Activated CD8-positive, alpha-beta memory T cell treated with anti-CD3 and anti-CD28 coated beads, Interleukin-2, amount 50 U/mL, for 4 hours (primary cell): ENCODE data around the gene AATF.
"Not testable (repeated sequence)": the region's sequence is repeated elsewhere in the genome, so short reads cannot be mapped to it uniquely, and the experiment has no call there.

Source experiments
- DNase-seq: peaks from one replicate; pipeline ENCODE4 v3.0.0-alpha.2; 2020

Gene AATF

DNA sequence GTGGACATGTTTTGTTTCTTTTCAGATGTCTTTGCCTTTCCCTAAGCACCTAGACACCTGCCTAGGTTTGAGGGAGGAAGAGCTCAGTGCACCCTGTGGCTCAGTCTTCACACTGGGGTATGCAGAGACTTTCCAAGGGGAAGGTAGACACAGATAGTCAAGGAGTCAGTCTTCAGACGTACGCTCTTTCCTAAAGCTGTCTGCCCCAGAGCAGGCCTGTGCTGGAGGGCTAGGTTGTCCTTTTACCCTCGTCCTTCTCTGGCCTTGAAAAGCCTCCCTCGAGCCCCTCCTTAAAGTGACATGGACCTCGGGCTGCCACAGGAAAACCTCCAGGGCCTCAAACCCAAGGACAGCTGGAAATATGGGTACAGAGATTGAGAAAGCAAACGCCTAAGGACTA is 103.7 kb downstream of the AATF start:
- DNase-seq = no peak

DNA sequence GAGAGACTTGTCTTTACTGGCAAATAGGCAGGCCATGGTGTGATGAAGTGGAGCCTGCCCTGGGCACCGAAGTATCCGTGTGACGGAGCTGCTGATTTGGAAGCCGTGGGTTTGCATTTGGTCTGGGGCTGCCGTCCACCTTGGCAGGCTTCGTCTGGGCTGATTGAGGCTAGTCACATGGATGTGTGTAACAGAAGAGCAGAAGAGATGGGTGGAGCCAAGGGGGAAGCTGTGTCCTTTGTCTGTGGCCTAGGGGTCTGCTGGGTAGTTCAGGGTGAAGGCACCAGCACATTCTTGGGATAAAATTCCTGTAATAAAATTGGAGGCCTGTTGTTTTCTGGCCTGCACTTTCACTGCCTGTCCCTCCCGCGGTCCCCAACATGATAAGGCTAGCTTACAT is 106.1 kb downstream of the AATF start:
- no peak for DNase-seq

GRCh38 chr17:37056622-37057021 is 107.9 kb downstream of the AATF start:
- no peak for DNase-seq

DNA sequence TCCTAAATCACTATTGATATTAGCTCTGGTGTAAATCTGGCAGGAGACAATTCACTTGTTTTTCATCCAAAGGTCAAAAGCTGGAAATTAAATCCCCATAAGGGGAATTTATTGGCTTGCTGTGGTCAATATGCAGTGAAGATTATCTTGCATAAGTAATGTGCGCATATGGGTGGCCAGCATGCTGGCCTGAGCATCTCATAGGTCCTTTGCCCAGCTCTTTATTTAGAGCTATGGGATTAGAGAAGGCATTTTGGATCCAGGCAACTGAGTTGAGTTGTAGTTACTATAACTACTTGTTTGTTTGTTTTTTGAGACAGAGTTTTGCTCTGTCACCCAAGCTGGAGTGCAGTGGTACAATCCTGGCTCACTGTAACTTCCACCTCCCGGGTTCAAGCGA is 110.7 kb downstream of the AATF start:
- no peak for DNase-seq

DNA sequence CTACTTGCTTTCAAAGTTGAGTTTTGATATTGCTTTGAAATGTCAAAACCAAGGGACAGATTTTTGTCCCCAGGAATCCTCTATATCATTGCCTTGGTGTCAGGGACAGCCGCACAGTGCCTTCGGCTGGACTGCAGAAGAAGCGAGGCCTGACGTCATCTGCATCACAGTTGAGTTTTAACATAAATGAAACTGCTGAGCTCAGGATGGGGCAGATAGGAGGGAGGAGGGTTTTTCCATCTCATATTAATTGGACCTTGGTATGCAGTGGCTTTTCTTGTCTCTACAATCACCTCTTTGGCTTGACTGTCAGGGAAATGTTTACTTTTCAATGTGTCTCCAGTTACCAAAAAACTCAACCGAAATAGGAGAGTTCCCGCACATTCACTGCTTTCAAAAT is 111.3 kb downstream of the AATF start:
- DNase-seq = no peak

- DNase-seq = no peak
These were observed 112.2 kb downstream of the AATF start for GRCh38 chr17:37060928-37061327.

GRCh38 chr17:37062021-37062420 is 113.3 kb downstream of the AATF start:
- DNase-seq = no peak

GRCh38 chr17:37064206-37064605 is 115.5 kb downstream of the AATF start:
- no peak for DNase-seq

DNA sequence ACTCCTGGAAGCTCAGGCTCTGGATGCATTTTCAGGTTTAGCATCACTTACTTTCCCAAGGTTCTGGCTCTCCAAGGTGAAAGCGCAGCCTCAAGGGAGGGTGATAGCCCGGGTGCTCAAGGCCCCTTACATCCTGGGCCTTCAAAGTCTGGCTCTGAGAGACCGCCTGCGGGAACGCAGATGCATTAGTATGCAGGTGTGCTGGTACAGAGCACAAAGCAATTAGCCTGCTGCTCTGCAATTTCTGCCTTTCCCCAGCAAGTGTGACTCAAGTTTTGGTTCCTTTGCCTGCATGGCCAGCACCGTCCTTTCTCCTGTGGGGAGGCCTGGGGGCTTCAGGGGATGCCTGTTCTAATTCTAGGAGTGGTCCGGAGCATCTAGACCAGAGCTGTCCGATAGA is 116.2 kb downstream of the AATF start:
- DNase-seq = no peak

DNA sequence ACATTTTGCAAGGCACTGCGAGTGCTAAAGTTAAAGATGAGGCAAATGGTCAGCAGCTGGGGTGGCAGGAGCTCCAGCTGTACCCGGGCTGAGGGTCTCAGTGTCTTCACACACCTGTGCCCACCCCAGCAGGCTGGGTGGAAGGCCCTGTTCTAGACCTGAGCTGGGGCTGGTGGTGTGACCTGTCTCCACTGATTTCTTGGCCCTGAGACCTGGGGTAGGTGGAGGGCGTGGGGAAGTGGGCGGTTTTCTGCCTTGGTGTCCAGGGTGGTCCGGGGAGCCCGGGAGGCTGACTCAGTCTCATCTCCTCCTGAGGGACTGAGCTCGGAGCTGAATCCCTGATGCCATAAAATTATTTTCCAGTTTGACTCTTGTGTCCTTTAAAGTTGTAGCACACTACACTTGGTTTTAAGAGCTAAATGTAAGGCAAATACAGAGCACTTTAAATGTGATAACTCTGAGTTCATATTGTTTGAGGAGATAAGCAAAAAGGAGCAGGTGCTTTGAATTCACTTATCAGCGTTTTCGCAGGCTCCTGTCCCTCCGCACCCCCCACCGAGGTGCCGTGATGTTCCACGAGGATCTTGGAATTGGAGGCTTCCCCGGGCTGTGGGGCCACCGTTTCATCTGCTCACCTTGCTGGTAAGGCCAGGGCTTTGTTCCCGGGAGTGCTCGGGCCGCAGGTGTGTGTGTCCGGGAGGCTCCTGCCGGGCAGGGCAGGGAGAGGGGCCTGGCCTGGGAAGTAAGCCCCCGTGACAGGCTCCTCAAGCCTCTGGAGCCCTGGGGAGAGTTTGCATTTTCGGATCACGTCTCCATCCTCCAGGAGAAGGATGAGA is 117.0 kb downstream of the AATF start:
- DNase-seq = no peak

DNA sequence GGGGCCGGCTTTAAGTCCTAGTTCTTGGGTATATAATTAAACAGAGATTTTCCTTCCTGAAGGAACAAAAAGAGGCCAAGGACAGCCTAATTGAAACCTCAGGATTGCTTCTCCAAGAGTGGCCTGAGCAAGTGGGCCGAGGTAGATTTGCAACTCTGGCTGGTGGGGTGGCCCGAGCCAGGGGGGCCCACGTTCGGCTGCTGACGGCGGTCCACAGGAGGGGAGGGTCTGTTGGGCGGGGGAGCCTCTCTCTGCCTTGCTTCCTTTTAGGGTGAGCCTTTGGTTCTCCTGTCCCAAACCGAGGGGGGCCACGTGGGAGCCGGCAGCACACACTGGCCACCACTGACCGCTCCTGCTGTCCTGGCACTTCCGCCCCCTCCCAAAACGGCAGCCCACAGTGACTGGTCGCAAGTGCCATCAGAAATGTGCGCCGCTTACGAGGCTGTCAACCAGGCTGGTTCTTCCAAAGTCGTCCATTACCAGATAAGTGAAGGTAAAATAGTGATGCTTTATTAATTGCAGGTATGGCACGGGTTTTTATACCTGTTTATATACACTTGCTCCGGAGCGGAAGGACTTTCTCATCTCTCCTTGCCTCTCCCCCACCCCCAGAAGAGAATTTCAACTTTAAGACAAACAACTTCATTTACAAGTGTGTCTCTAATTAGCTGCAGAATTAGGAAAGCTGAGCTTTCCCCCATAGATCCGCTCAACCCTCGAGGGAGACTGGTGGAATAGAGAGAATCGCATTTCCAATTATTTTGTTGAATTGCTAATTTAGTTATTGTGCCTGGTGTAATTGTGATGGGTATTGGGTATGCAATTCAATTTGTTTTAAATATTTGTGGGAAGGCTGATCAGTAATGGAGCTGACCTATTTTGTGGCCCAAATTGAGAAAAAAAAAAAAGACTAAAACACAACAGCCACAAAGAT is 117.8 kb downstream of the AATF start:
- no peak for DNase-seq

DNA sequence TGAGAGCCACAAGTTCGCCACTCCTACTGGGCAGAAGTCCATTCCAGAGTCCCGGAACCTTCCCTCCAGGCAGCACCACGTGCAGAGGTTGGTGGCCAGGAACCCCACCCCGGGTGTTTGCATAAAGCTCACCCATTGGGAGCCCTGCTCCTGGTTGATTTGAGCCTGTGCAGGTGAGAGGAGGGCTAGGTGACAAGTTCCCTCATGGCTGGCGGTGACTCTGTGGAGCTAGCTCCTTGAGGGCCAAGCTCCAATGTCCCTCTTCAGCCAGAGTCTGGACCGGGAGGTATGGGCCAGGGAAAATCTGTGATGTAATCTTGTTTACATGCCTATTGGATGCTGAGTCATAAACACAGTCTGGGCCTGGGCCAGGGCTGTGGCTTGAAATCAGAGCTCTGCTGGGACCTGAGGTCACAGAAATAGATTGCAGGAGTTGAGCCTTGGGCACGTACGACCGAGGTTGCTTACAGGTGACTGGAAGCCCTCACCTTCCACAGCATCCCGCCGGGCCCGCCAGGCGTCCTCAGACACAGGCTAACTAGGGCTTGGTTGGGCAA is 118.9 kb downstream of the AATF start:
- DNase-seq = no peak

GRCh38 chr17:37068266-37068665 is 119.5 kb downstream of the AATF start:
- DNase-seq = no peak

DNA sequence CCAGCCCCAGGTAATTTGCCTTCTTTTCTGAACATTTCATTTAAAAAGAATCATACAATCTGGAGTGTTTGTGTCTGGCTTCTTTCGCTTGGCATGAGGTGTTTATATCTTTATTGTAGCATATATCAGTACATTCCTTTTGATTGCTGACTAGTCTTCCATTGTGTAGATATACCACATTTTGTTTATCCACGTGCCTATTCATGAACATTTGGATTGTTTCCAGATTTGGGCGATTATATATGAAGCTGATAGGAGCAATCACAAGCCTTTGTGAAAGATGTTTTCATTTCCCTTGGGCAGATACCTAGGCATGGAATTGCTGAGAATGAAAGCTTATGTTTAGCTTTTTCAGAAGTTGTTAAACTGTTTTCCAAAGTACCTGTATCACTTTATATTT is 120.3 kb downstream of the AATF start:
- DNase-seq = no peak

DNA sequence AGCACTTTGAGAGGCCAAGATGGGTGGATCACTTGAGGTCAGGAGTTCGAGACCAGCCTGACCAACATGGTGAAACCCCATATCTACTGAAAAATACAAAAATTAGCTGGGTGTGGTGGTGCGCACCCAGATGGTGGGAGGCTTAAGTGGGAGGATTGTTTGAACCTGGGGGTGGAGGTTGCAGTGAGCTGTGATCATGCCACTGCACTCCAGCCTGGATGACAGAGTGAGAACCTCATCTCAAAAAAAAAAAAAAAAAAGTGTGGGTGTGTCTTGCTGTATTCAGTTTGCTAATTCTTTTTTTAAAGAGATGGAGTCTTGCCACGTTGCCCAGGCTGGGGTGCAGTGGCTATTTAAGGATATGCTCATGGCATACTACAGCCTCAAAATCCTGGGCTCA is 124.7 kb downstream of the AATF start:
- not testable (repeated sequence) for DNase-seq

GRCh38 chr17:37079065-37079708 is 130.4 kb downstream of the AATF start:
- no peak for DNase-seq

DNA sequence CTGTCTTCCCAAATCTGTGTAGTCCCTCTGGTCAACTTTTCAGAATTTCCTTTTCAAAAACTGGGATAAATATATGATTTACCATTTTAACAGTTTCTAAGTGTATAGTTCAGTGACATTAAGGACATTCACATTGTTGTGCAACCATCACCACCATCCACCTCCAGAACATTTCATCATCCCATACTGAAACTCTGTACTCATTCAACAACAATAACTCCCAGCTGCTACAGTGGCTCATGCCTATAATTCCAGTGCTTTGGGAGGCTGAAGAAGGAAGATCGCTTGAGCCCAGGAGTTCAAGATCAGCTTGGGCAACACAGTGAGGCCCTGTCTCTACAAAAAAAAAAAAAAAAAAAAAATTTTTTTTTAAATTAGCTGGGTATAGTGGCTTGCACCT is 131.0 kb downstream of the AATF start:
- no peak for DNase-seq

DNA sequence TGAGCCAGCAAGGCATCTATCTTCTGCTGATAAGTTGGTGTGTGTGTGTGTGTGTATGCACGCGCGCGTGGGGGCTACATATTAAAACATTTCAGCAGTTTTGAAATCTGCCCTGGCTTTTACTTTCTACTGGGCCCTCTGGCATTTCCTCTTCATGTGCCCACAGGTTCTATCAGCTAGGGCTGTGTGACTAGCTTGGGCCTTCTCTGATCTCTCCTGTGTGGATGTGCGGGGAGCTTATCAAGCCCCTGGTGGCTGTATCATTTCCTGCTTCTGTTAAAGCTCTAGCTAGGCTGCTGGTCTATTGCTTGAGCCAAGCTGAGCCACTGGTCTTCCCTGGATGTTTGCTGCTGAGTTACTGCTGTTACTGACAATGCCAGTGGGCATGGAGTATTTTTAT is 132.5 kb downstream of the AATF start:
- no peak for DNase-seq

- no peak for DNase-seq
These were observed 133.6 kb downstream of the AATF start for GRCh38 chr17:37082311-37082860.

DNA sequence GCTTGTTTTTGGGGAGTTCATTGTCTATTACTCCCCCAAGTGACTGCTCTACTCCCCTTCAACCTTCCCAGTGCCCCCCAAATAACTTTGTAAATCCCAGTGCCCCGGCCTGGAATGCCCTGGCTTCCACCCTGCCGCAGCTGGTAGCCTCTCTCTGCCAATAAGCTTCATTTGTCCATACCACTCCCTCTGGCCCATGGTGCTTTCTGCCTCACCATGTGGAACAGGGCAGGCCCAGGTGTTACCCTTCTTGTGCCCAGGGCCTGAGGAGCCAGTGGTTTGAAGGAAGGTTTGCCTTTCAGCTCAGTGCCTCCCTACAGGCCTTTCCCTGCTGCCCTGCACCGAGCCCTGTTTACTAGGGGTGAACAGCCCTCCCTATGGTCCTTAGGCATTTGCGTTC is 134.2 kb downstream of the AATF start:
- DNase-seq = no peak

GRCh38 chr17:37083456-37083855 is 134.7 kb downstream of the AATF start:
- no peak for DNase-seq

- no peak for DNase-seq
These were observed 135.6 kb downstream of the AATF start for GRCh38 chr17:37084372-37084771.

DNA sequence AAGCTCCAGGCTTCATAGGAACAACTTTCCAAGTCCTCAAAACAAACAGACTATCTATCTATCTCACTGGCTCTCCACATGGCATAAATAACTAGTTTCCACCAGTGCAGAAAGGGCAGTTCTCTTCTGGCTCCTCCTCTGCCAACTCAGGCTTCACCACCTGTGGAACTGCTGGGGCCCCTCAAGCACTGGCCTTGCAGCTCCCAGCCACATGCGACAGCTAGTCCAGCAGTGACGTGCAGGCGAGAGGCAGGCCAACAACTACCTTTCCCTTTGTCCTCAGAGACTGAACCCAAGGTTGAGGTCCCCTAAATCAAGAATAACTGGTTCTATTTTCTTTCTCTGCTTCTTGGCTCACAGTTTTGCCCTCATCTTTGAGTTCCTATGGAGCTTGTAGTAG is 137.6 kb downstream of the AATF start:
- DNase-seq = no peak
